ENCODE data around the gene GSE1.
A peak's percentile ranks its signal among the peaks of the same experiment; 100 is the strongest.

GSE1 gene

GRCh38 chr16:85656351-85657266 is 43.5 kb downstream of the GSE1 start:
- H3K4me3 ChIP-seq (ENCODE audit: low read depth, low read length) = no peak overlapping the region
- DNase-seq (ENCODE audit: low read depth) = no peak
- TF ChIP-seq CTCF (IDR thresholded peaks at IDR 0.05; ENCODE audit: insufficient read depth, low read depth, low read length, missing control alignments) = no peak

GRCh38 chr16:85657267-85657650 is 44.1 kb downstream of the GSE1 start:
- no peak for DNase-seq (ENCODE audit: low read depth)
- TF ChIP-seq CTCF (IDR thresholded peaks at IDR 0.05; ENCODE audit: insufficient read depth, low read depth, low read length, missing control alignments) = no peak
- H3K4me3 ChIP-seq (ENCODE audit: low read depth, low read length) = no peak overlapping the region

- no peak for TF ChIP-seq CTCF (IDR thresholded peaks at IDR 0.05; ENCODE audit: insufficient read depth, low read depth, low read length, missing control alignments)
- H3K4me3 ChIP-seq (ENCODE audit: low read depth, low read length) = no peak overlapping the region
- DNase-seq (ENCODE audit: low read depth) = no peak
Observed at GRCh38 chr16:85657996-85658395, 44.9 kb downstream of the GSE1 start.

GRCh38 chr16:85658504-85659326 is 45.6 kb downstream of the GSE1 start:
- DNase-seq (ENCODE audit: low read depth) = no peak
- no peak for TF ChIP-seq CTCF (IDR thresholded peaks at IDR 0.05; ENCODE audit: insufficient read depth, low read depth, low read length, missing control alignments)
- no peak overlapping the region for H3K4me3 ChIP-seq (ENCODE audit: low read depth, low read length)

GRCh38 chr16:85659336-85659735 is 46.2 kb downstream of the GSE1 start:
- TF ChIP-seq CTCF (IDR thresholded peaks at IDR 0.05; ENCODE audit: insufficient read depth, low read depth, low read length, missing control alignments) = no peak
- H3K4me3 ChIP-seq (ENCODE audit: low read depth, low read length) = no peak overlapping the region
- DNase-seq (ENCODE audit: low read depth) = no peak

GRCh38 chr16:85659805-85660511 is 46.8 kb downstream of the GSE1 start:
- no peak overlapping the region for H3K4me3 ChIP-seq (ENCODE audit: low read depth, low read length)
- TF ChIP-seq CTCF (IDR thresholded peaks at IDR 0.05; ENCODE audit: insufficient read depth, low read depth, low read length, missing control alignments) = peak; percentile 95
- peak; percentile 67 for DNase-seq (ENCODE audit: low read depth)
